Activated CD8-positive, alpha-beta T cell treated with anti-CD3 and anti-CD28 coated beads, Interleukin-2, amount 10 ng/mL, durations not matched to agents 7 days and 5 days (primary cell): ENCODE measurements around the gene UBR1. TPM values are rescaled to one million over a fixed set of nuclear protein-coding genes. Genes with fewer than 3 reads are reported as not detected.
A peak's percentile ranks its signal among the peaks of the same experiment; 100 is the strongest.

ENCODE experiments used
- ATAC-seq: fragments of 150-1000 bp; cut with Tn5 transposase; one replicate; pipeline ENCODE4 v1.10.0; 2021; ENCODE audit warnings: moderate library complexity
- CTCF ChIA-PET: fragments of 350-600 bp; sonication (Branson Sonifier 250); formaldehyde crosslinking; loops from one replicate; lab custom pipeline; 2021; ENCODE audit warnings: antibody characterized with exemption; lab: Charles Lee
- POLR2A ChIA-PET: fragments of 350-600 bp; sonication (Branson Sonifier 250); formaldehyde crosslinking; loops from one replicate; lab custom pipeline; 2021; ENCODE audit warnings: antibody characterized with exemption; lab: Charles Lee
- DNase-seq: peaks from one replicate; pipeline ENCODE4 v3.0.0-alpha.2; 2020
- H3K27ac Mint-ChIP-seq: one replicate; pipeline ENCODE4 v1.8.0; 2021; ENCODE audit warnings: mild to moderate bottlenecking, mixed read lengths
- H3K27me3 Mint-ChIP-seq: one replicate; pipeline ENCODE4 v1.8.0; 2021; ENCODE audit warnings: low read depth, mixed read lengths
- H3K36me3 Mint-ChIP-seq: one replicate; pipeline ENCODE4 v1.8.0; 2021; ENCODE audit warnings: low read depth, mixed read lengths
- H3K4me1 Mint-ChIP-seq: one replicate; pipeline ENCODE4 v1.8.0; 2021; ENCODE audit warnings: low read depth, mixed read lengths
- H3K4me3 Mint-ChIP-seq: one replicate; pipeline ENCODE4 v1.8.0; 2021; ENCODE audit warnings: mild to moderate bottlenecking, mixed read lengths
- H3K9me3 Mint-ChIP-seq: one replicate; pipeline ENCODE4 v1.8.0; 2022; ENCODE audit warnings: mixed read lengths; ENCODE audit not compliant: insufficient read depth
- total RNA-seq, 2 experiments: library from RNA; stranded (reverse); gene quantifications; one replicate each; pipeline ENCODE4 v1.2.3, GENCODE V29; 2021

The UBR1 gene
- total RNA-seq, 2 experiments from 2014 or later: 35.4 to 39.5 TPM

DNA sequence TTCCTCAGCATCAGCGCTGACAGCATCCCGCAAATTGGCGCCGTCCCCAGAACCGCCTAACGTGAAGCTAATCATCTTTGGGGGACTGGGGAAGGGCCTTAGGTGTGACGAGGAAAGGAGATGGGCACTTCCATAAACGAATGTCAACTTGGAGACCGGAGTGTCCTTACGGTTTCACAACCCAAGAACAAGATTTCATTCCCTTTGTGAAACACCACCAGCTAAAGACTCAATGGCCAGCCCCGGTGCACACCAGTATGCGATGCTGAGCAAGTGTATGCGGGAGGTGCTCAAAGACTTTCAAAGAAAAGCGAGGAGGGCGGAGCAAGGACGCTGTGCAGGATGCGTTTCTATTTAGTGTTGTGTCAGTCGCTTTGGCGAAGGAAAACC, 184.5 kb downstream of the UBR1 start:
- POLR2A ChIA-PET: interaction anchor here (1.2 kb wide), 1 partner anchor 185 kb away, joined by 4 read pairs; no protein-coding TSS in a partner anchor
- CTCF ChIA-PET: interaction anchor here (0.6 to 1.0 kb wide), 3 partner anchors 39 to 208 kb away, joined by 3 read pairs; no protein-coding TSS in a partner anchor
- DNase-seq (peak; percentile 71), ATAC-seq (peak; percentile 34)
- H3K27ac Mint-ChIP-seq: peak overlapping the region; percentile 89
- no peaks in the 10 kb centered on the region for H3K9me3 Mint-ChIP-seq
- H3K4me3 Mint-ChIP-seq: peak overlapping the region; percentile 92
- peaks cover 5% of the 10 kb centered on the region for H3K36me3 Mint-ChIP-seq
- H3K4me1 Mint-ChIP-seq: peaks cover 31% of the 10 kb centered on the region
- peaks cover 2% of the 10 kb centered on the region for H3K27me3 Mint-ChIP-seq

GRCh38 chr15:42920519-42921341, 185.1 kb downstream of the UBR1 start, which contains the start of gene TTBK2:
Gene TTBK2 (minus strand): TSS chr15:42920778. CDS start chr15:42878617, 42,161 bp downstream.
- Mint-ChIP-seq H3K9me3 (no peaks in the 10 kb centered on the region), H3K27me3 (peaks cover 2% of the 10 kb centered on the region), H3K27ac (peak within 1 kb of the TSS; percentile 89), H3K4me1 (peaks cover 35% of the 10 kb centered on the region), H3K4me3 (peak within 1 kb of the TSS; percentile 92), H3K36me3 (peaks cover 5% of the 10 kb centered on the region)
- peak; percentile 98 for DNase-seq
- ChIA-PET POLR2A (interaction anchor here (1.2 kb wide), 1 partner anchor 185 kb away, joined by 4 read pairs; no protein-coding TSS in a partner anchor), CTCF (interaction anchor here (0.6 to 1.0 kb wide), 2 partner anchors 40 to 103 kb away, joined by 3 read pairs; no protein-coding TSS in a partner anchor)
- ATAC-seq: peak; percentile 97

GRCh38 chr15:42919799-42920518, 185.9 kb downstream of the UBR1 start:
- peaks cover 42% of the 10 kb centered on the region for H3K4me1 Mint-ChIP-seq
- H3K4me3 Mint-ChIP-seq: peak overlapping the region; percentile 92
- H3K9me3 Mint-ChIP-seq: no peaks in the 10 kb centered on the region
- DNase-seq (peak; percentile 54), ATAC-seq (peak; percentile 30)
- peak overlapping the region; percentile 84 for H3K27ac Mint-ChIP-seq
- H3K36me3 Mint-ChIP-seq: peaks cover 5% of the 10 kb centered on the region
- peaks cover 2% of the 10 kb centered on the region for H3K27me3 Mint-ChIP-seq
- ChIA-PET POLR2A (no interaction called here), CTCF (no interaction called here)

- Mint-ChIP-seq H3K27ac (no peak overlapping the region), H3K4me1 (peaks cover 45% of the 10 kb centered on the region), H3K27me3 (peaks cover 2% of the 10 kb centered on the region), H3K4me3 (peak overlapping the region; percentile 92), H3K9me3 (no peaks in the 10 kb centered on the region), H3K36me3 (peaks cover 5% of the 10 kb centered on the region)
- POLR2A ChIA-PET: no interaction called here
- ATAC-seq: no peak
- CTCF ChIA-PET: no interaction called here
- no peak for DNase-seq
Measured at GRCh38 chr15:42919308-42919707, 186.5 kb downstream of the UBR1 start.

DNA sequence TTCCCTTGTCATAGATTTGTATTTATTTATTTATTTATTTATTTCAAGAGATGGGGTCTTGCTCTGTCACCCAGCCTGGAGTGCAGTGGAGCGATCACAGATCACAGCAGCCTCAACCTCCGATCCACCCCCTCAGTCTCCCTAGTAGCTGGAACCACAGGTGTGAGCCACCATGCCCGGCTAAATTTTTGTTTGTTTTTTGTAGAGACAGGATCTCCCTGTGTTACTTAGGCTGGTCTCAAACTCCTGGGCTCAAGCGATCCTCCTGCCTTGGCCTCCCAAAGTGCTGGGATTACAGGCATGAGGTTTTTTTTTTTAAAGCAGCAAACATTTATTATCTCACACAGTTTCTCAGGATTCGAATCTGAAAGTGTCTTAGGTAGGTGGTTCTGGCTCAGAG, 187.8 kb downstream of the UBR1 start:
- Mint-ChIP-seq H3K36me3 (peaks cover 5% of the 10 kb centered on the region), H3K4me1 (peaks cover 45% of the 10 kb centered on the region), H3K9me3 (no peaks in the 10 kb centered on the region), H3K27me3 (no peaks in the 10 kb centered on the region), H3K27ac (no peak overlapping the region), H3K4me3 (no peak overlapping the region)
- POLR2A ChIA-PET: no interaction called here
- ATAC-seq: no peak
- CTCF ChIA-PET: interaction anchor here (1.5 to 1.7 kb wide), 2 partner anchors 8 to 10 kb away, joined by 5 to 8 read pairs; no protein-coding TSS in a partner anchor
- no peak for DNase-seq

- Mint-ChIP-seq H3K4me3 (no peak overlapping the region), H3K36me3 (peaks cover 5% of the 10 kb centered on the region), H3K9me3 (no peaks in the 10 kb centered on the region), H3K27ac (no peak overlapping the region), H3K4me1 (peaks cover 34% of the 10 kb centered on the region), H3K27me3 (no peaks in the 10 kb centered on the region)
- ChIA-PET CTCF (interaction anchor here (0.7 to 1.9 kb wide), 3 partner anchors 11 to 192 kb away, joined by 3 to 7 read pairs (median 5); no protein-coding TSS in a partner anchor), POLR2A (no interaction called here)
- DNase-seq (no peak), ATAC-seq (no peak)
Measured at GRCh38 chr15:42915654-42916315, 190.1 kb downstream of the UBR1 start.

- ChIA-PET POLR2A (no interaction called here), CTCF (interaction anchor here (1.0 to 1.9 kb wide), 2 partner anchors 11 to 13 kb away, joined by 5 to 7 read pairs; no protein-coding TSS in a partner anchor)
- Mint-ChIP-seq H3K27me3 (no peaks in the 10 kb centered on the region), H3K4me3 (no peak overlapping the region), H3K27ac (no peak overlapping the region), H3K4me1 (peaks cover 34% of the 10 kb centered on the region), H3K9me3 (no peaks in the 10 kb centered on the region), H3K36me3 (peaks cover 3% of the 10 kb centered on the region)
- no peak for ATAC-seq
- no peak for DNase-seq
Measured at GRCh38 chr15:42914728-42915497, 190.9 kb downstream of the UBR1 start.

GRCh38 chr15:42911058-42911592, 194.7 kb downstream of the UBR1 start:
- no peak overlapping the region for H3K4me3 Mint-ChIP-seq
- ATAC-seq (no peak), DNase-seq (no peak)
- POLR2A ChIA-PET: no interaction called here
- no peaks in the 10 kb centered on the region for H3K36me3 Mint-ChIP-seq
- no peaks in the 10 kb centered on the region for H3K27me3 Mint-ChIP-seq
- peaks cover 12% of the 10 kb centered on the region for H3K4me1 Mint-ChIP-seq
- CTCF ChIA-PET: no interaction called here
- H3K27ac Mint-ChIP-seq: no peak overlapping the region
- no peaks in the 10 kb centered on the region for H3K9me3 Mint-ChIP-seq

DNA sequence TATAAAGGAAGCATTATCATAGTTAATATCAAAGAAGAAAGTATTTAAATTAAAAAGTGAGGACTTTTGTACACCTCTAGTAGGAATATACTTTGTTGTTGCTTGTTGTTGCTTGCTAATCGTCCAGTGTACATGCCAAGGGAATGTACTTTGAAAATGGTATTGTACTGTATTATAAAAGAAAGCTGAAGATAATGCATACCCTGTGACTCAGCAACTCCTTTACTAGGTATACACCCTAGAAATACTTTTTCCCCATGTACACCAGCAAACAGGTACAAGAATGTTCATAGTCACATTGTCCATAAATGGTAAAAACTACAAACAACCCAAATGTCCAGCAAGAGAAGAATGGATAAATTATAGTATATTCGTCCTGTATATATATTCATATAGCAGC, 197.3 kb downstream of the UBR1 start:
- no peak for ATAC-seq
- no peak overlapping the region for H3K27ac Mint-ChIP-seq
- no peaks in the 10 kb centered on the region for H3K9me3 Mint-ChIP-seq
- no peaks in the 10 kb centered on the region for H3K27me3 Mint-ChIP-seq
- ChIA-PET CTCF (interaction anchor here (1.6 to 1.7 kb wide), 2 partner anchors 10 to 18 kb away, joined by 4 to 5 read pairs; no protein-coding TSS in a partner anchor), POLR2A (no interaction called here)
- no peak for DNase-seq
- H3K36me3 Mint-ChIP-seq: no peaks in the 10 kb centered on the region
- H3K4me3 Mint-ChIP-seq: no peak overlapping the region
- H3K4me1 Mint-ChIP-seq: no peaks in the 10 kb centered on the region

- POLR2A ChIA-PET: no interaction called here
- CTCF ChIA-PET: no interaction called here
- H3K4me3 Mint-ChIP-seq: no peak overlapping the region
- H3K4me1 Mint-ChIP-seq: no peaks in the 10 kb centered on the region
- DNase-seq (no peak), ATAC-seq (no peak)
- no peaks in the 10 kb centered on the region for H3K27me3 Mint-ChIP-seq
- H3K9me3 Mint-ChIP-seq: no peaks in the 10 kb centered on the region
- no peaks in the 10 kb centered on the region for H3K36me3 Mint-ChIP-seq
- no peak overlapping the region for H3K27ac Mint-ChIP-seq
Measured at GRCh38 chr15:42903388-42904324, 202.2 kb downstream of the UBR1 start.
